HTR-8/SVneo (cell line): ENCODE measurements around the gene RBFOX2.

Source experiments
- DNase-seq: peaks from one replicate; pipeline ENCODE4 v3.0.0; 2011; ENCODE audit warnings: low spot score, mixed read lengths; ENCODE audit not compliant: insufficient read length
- FAIRE-seq: peaks from 2 replicates; lab custom pipeline; 2011; peaks lifted over from hg19 to GRCh38; lab: Jason Lieb, UNC

Gene RBFOX2

DNA sequence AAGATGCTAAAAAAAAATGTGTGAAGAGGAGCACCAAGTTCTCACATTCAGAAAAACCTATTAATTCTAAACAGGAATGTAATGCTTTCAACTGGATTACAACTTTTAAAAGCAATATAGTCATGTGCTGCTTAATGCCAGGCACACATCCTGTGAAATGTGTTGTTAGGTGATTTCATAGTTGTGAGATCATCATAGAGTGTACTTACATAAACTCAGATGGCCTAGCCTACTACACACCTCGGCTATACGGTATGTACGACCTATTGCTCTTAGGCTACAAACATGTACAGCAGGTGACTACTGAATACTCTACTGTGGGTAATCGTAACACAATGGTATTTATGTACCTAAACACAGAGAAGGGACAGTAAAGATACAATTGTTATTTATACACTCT, 142.3 kb downstream of the RBFOX2 start:
- FAIRE-seq = no peak
- DNase-seq = no peak

DNA sequence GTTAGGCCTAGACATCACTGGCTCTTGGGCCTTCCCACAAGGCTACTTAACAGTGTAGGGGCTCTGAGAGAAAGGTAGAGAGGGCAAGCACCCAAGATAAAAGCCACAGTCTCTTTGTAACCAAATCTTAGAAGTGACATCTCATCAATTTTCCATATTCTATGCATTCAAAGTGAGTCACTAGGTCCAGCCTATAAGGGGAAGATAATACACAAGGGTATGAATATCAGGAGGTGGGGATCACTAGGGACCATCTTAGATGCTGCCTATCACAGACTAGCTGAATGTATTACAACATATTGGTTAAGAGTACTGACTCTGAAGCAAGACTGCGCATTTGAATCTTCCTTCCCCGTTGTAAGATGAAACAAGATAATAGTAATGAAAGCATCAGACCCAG, 144.1 kb downstream of the RBFOX2 start:
- no peak for FAIRE-seq
- no peak for DNase-seq

DNA sequence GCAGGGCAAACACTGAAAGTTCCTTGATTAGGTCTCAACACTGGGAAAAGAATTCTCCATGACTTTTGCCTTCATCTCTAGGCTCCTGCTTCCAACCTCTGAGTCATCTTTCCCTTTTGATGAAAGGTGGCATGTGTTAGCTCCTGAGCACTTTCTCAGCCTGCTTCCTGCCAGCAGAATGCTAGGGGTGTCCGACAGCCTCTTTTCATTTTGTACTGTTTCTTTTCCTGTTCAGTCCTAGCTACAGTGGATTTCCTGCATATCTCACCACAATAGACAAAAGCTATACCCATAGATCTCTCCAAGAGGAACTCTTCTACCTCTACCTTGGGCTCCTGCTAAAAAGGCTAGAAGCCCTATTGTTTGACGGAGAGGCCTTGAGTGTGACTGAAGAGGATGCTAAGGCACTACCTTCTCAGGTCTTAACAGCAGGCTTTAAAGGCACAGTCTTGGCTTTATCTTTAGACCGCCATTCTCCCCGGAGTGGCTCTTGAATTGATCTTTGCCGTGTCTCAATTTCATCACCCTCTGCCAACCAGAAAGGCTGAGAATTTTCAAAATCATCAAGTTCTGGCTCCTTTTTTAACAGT, 145.5 kb downstream of the RBFOX2 start:
- DNase-seq = peak; percentile 21
- FAIRE-seq = no peak

DNA sequence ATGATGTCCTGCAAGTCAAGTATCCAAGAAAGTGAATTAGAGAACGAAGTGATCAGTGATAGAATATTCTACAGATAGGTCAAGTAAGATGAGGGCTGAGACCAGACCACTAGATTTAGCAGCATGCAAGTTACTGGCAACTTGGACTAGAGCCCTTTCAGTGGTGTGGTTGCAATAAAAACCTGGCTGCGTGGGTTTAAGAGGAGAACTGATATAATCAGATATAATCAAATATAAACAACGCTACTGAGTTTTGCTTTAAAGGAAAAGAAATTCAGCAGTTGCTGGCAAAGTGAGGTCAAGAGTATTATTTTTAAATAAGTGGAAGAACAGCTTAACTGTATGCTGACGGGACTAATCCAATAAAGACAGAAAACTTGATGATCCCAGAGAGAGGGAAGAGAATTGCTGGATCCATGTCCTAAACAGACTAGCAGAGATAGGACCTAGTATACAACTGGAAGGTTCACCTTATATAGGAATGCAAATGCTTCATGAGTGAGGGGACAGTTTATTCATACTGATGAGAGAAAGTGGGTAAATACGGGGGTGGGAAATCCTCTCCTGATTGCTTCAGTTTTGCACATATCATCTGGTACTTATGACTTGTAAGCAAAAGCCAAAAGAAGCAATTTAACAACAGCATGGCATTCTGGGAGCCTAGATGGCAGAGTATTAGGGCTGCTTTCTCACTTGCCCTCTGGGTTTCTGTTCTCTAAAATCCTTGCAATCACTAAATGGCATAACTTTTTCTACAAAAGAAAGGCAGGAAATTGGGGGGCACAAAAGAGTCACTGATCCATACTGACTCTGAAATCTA, 146.2 kb downstream of the RBFOX2 start:
- no peak for FAIRE-seq

DNA sequence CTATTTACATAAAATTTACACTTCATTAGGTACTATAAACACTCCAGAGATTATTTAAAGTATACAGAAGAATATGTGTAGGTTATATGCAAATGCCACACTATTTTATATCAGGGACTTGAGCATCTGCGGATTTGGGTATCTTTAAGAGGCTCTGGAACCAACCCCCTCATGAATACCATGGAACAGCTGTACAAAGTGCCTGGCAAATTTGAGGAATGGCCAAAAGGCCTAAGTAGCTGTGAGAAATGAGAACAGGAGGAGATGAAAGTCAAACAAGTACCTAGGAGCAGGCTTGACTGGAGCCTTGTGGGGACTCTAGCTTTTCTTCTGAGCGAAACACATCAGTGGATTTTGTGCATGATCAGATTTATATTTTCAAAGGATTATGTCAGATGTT, 149.3 kb downstream of the RBFOX2 start:
- DNase-seq = no peak
- no peak for FAIRE-seq

More for the DNA sequence above, 146.2 kb downstream of the RBFOX2 start:
- DNase-seq = no peak

DNA sequence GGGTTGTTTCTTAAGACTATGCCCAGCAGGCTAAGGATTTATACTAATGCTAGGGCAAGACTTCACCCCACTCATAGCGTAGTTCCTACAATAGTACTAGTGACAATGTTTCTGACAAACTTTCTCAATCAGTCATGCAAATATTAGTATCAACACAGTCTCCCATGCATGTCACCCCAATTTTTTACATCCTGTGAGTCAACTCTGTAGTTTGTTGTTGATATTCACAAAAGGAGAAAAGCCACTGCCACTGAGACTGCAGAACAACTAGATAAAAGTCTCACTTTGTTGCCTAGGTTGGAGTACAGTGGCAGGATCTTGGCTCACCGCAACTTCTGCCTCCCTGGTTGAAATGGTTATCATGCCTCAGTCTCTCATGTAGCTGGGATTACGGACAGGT, 155.2 kb downstream of the RBFOX2 start:
- FAIRE-seq = no peak
- DNase-seq = no peak

DNA sequence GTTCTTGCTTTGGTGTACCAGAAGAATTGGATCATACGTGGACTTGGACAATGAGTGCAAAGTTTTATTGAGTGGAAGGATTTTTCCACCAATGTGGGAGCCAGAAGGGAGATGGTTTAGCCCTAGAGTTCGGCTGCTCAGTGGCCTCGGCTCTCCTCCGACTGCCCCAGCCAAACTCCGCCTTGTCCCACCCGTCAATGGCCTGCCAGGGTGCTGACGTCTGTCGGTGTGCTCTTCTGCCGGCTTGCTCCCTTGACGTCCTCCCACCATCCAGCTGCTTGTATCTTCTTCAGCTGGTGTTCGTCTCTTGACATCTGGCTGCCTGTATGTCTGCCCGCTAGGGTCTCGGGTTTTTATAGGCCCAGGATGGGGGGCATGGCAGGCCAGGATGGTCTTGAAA, 156.2 kb downstream of the RBFOX2 start:
- FAIRE-seq = no peak
- DNase-seq = no peak

DNA sequence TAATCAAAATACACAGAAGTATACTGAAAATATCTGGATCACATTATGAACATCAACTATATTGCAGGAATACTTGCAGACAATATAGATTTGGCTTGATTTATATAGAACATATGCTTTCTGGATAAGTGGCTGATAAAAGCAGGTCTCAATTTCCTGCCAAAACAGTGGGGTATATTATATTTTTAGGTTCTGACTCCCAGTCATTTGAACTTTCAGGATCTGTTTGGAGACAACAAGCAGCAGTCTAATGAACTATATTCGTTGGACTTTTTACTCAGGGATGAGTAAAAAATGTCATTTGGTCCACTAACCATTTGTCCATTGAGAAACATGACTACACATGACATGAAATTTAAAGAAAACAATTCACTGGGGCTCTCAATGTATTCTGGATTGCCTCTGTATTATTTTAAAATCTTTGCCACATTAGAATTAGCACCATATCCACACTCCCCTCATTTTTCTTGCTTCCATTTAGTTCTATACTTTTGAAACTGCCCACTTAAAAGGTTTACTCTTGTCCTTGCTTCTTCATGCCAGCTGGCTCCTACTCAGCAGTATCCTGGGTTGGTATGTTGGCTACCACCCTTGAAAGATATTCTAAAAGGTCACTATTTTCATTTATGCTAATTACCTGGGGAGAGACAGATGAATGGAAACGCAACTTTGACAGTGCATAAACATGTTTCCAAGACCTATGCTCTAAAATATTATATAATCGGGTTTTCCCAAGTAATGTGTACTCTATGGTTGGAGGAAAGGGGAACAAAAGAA, 157.9 kb downstream of the RBFOX2 start:
- FAIRE-seq (no peak), DNase-seq (no peak)

DNA sequence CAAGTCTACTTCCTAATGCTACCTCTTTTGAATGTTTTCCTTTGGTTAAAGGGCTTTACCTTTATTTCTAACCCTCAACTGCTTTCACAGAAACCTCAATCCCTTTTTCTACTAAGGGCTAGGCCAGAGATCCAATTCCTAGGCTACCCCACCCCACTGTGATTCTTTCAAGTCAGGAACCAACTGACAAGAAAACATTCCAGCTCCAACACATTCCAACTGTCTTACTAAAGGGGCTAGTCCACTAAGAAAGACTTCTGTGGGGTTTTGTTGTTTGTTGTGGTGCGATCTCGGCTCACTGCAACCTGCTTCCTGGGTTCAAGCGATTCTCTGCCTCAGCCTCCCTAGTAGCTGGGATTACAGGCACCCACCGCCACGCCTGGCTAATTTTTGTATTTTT, 159.7 kb downstream of the RBFOX2 start:
- DNase-seq (no peak), FAIRE-seq (no peak)

DNA sequence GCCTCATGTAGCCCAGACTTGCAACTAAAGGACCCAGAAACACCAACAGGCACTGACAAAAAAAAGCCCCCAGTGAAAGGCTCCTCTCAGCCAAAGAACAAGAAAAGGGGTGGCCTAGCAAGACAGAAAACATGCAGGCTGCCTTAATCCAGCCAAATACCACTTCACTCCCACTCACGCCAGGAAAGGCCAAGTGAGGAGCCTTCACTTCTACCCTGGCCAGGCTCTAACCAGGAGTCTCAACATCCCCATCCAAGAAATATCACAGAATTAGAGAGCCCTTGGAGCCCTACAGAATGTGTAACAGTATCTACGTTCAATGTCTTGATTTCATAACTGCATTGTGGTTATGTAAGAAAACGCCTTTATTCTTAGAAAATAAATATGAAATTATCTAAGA, 162.0 kb downstream of the RBFOX2 start:
- no peak for DNase-seq
- no peak for FAIRE-seq

DNA sequence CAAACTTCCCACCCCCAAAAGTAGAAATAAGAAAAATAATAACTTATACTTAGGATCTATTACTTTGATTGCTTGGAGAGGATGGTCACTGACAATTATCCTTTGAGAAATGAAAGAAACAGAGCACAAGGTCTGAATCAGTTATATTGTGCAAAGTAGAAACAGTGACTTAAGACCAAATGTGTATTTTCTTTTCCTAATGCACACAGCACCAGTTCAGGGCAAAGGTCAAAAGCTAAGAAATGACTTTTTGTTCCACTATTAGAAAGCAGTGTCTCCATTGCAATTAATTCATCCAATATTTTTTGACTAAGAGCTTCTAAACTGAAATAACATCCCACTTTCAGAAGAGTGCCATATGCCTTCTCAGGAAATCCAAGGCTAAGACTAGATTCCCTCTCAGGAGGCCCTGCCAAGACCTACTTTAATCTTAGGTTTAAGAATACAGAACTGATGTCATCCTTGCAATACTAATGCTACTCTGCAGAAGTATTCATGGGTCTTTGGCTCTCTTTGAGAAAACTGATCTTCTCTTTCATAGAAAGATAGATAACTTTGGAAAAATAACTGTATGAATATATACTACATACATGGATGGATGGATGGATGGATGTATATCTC, 164.0 kb downstream of the RBFOX2 start:
- no peak for FAIRE-seq
- DNase-seq = no peak

DNA sequence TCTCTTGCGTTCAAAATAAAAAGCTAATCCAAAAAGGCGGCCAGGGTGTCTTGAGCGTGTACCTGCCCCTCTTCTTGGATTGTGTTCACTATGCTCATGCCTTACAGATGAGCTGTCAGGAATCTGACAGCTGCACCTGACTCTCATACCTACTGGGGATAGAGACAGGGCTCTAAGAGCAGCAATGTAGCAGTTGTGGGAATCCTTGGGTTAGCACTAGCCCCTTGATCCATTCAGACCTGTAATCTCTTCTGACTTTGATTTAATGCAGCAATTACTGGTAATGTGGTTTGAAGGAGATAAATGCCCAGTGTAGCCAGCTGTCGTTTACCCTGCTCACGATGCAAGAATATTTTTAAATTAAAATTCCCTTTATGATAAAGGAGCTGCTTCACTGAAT, 165.2 kb downstream of the RBFOX2 start:
- FAIRE-seq = no peak
- no peak for DNase-seq

DNA sequence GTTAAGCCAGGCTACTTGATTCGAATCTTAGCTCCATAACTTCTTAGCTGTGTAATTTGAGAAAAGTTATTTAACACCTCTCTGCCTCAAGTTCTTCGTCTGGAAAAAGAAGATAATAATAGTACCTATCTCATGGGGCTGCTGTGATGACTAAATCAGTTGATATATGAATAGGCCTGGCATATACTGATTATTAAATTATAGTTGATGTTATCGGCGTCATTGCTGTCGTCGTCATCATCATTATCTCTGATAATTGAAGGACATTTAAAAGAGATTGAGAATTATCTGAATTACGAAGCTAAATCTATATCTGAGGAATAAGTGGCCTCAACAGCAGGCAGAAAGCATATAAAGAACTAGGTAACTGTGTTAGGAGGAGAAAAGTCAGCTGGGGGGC, 165.9 kb downstream of the RBFOX2 start:
- FAIRE-seq (no peak), DNase-seq (no peak)

DNA sequence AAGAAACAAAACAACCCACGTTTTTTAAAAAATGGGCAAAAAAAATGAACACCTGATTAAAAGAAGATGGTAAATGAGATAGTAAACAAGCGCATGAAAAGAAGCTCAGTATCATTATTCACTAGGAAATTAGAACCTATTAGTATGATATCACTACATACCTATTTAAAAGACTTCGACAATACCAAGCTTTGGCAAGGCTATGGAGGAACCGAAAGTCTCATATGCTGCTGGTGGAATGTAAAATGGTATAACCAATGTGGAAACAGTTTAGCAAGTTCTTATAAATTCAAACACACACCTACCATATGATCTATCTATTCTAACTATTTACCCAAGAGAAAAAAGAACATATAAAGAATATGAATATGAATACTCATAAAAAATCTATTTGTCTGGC, 167.2 kb downstream of the RBFOX2 start:
- DNase-seq (no peak), FAIRE-seq (no peak)

DNA sequence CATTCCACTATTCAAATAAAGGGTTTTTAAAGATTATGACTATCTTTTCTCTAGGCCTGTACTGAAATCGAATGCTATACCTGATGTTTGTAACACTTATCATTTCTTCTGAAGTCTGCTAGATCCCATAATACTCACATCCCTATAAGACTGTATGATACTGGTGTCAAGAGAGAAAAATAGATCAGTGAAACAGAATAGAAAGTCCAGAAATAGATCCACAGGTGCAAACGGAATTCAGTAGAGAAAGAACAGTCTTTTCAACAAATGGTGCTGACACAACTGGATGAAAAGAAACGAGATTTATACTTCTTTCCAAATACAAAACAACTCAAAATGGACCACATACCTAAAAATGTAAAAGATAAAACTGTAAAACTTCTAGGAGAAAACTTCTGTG, 167.8 kb downstream of the RBFOX2 start:
- DNase-seq (no peak), FAIRE-seq (no peak)

DNA sequence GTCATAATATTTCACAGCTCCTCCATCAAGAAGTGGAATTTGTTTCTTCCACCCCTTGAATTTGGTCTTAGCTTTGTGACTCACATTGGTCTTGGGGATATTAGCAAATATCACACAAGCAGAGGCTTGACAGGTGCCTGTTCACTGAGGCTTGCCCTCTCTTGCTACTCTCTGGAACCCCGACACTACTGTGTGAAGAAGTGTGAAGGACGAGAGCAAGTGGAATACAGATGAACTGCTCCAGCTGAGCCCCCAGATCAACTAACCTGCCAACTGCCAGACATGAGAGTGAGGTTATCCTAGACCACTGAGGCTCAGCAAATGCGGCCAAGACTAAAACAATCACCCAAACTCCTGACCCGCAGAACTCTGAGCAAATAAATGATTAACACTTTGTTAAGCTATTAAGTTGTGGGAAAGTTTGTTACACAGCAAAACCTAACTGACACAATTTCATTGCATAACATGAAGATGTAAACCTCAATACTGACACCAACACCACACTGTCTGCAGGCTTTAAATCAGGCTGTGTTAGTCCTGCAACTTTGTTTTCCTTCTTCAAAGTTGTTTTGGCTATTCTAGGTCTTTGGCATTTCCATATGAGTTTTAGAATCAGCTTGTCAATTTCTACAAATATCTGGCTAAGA, 168.4 kb downstream of the RBFOX2 start:
- no peak for DNase-seq

DNA sequence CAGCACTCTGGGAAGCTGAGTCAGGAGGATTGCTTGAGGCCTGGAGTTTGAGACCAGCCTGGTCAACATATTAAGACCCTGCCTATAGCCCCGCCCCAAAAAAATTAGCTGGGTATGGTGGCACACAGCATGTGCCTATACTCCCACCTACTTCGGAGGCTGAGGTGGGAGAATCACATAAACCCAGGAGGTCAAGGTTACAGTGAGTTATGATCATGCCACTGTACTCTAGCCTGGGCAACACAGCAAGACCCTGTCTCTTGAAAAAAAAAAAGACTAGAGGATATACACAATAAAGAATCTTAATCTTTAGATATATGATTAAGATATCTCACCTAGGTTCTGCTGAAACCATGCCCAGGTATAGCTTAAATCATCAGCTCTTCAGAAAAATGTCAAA, 174.3 kb downstream of the RBFOX2 start:
- FAIRE-seq (no peak), DNase-seq (no peak)

More for the DNA sequence above, 168.4 kb downstream of the RBFOX2 start:
- FAIRE-seq = no peak

DNA sequence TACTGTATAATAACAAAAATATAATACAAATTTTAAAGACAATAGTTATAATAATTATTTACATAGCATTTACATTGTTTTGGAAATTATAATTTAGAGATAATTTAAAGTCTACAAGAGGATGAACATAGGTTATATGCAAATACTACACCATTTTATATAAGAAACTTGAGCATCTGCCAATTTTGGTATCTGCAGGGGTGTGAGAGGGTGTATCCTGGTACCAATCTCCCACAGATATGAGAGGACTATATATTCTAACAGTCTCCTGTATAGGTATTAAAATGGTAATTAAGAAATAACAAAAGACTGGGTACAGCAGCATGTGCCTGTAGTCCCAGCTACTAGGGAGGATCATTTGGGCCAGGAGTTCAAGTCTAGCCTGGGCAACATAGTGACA, 176.5 kb downstream of the RBFOX2 start:
- FAIRE-seq (no peak), DNase-seq (no peak)

DNA sequence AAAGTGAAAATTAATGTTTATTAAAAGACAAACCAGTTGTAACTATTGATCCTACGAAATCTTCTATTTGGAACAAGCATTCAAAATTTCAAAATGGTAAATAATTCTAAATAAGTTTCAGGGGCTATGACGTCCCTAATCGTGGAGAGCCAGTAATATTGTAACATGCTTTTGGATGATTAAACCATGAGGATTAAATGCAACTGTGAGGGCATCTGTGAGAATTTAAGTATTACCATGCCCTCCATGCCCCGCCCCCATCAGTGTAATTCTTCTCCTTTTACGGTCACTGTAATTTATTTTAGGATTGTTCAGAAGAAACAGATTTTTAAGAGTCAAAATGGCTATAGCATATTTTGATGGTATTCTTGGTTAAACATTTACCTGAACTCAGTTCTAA, 177.8 kb downstream of the RBFOX2 start:
- no peak for FAIRE-seq

DNA sequence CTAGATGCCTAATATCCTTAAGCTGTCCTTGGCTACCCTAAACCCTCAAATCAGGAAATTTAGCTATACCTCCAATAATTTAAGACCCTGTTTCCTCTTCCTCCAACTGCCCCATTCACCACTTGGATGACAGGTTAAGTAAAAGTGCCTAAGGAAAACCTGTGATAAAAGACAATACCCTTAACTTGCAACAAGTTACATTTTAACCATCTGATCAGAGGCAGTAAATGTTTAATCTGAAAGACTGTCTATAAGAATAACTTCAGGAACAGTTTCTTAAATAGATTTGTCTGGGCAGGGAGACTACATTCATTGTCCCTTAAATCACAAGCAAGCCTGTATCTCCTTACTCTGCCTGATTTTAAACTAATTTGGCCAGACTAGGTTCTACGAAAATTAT, 181.8 kb downstream of the RBFOX2 start:
- FAIRE-seq = no peak

More for the DNA sequence above, 177.8 kb downstream of the RBFOX2 start:
- no peak for DNase-seq

More for the DNA sequence above, 181.8 kb downstream of the RBFOX2 start:
- no peak for DNase-seq
